Measurements from ENCODE around the gene ZNF304. TPM values are rescaled to one million over a fixed set of nuclear protein-coding genes. Genes with fewer than 3 reads are reported as not detected.

ZNF304 gene
- total and polyA plus RNA-seq, 9 donors, result 8.3 to 11.4 (median 9.5) TPM

Other genes with a start within 250 kb of the ZNF304 start
- gene USP29, start 231.3 kb upstream of the ZNF304 start, total RNA-seq, result not detected
- not detected for gene USP29, start 231.3 kb upstream of the ZNF304 start, polyA plus RNA-seq (ENCODE audit: insufficient read depth in 1 of 8, insufficient read length in 8 of 8, low replicate concordance in 1 of 8)
- not detected for gene ZIM3, start 206.1 kb upstream of the ZNF304 start, total RNA-seq
- gene ZIM3, start 206.1 kb upstream of the ZNF304 start, polyA plus RNA-seq (ENCODE audit: insufficient read depth in 1 of 8, insufficient read length in 8 of 8, low replicate concordance in 1 of 8), result not detected
- not detected for gene DUXA, start 183.8 kb upstream of the ZNF304 start, total RNA-seq
- gene DUXA, start 183.8 kb upstream of the ZNF304 start, polyA plus RNA-seq (ENCODE audit: insufficient read depth in 1 of 8, insufficient read length in 8 of 8, low replicate concordance in 1 of 8), result not detected
- 36.2 TPM for gene ZNF264, start 159.8 kb upstream of the ZNF304 start, total RNA-seq
- 10 to 100 TPM in 6 of 8 donors, 1 to 10 TPM in 2; 7.9 to 13.1 (median 10.3) TPM for gene ZNF264, start 159.8 kb upstream of the ZNF304 start, polyA plus RNA-seq (ENCODE audit: insufficient read depth in 1 of 8, insufficient read length in 8 of 8, low replicate concordance in 1 of 8)
- 1.0 TPM for gene AURKC, start 120.2 kb upstream of the ZNF304 start, total RNA-seq
- 1 to 10 TPM in 5 of 8 donors, under 1 TPM in 3; 0.53 to 2.3 (median 1.2) TPM for gene AURKC, start 120.2 kb upstream of the ZNF304 start, polyA plus RNA-seq (ENCODE audit: insufficient read depth in 1 of 8, insufficient read length in 8 of 8, low replicate concordance in 1 of 8)
- gene ZNF805, start 110.6 kb upstream of the ZNF304 start, total RNA-seq, result 23.3 TPM
- 1 to 10 TPM; 2.8 to 5.7 (median 4.5) TPM for gene ZNF805, start 110.6 kb upstream of the ZNF304 start, polyA plus RNA-seq (ENCODE audit: insufficient read depth in 1 of 8, insufficient read length in 8 of 8, low replicate concordance in 1 of 8)
- gene ZNF460, start 70.8 kb upstream of the ZNF304 start, total RNA-seq, result 56.8 TPM
- gene ZNF460, start 70.8 kb upstream of the ZNF304 start, polyA plus RNA-seq (ENCODE audit: insufficient read depth in 1 of 8, insufficient read length in 8 of 8, low replicate concordance in 1 of 8), result 1 to 10 TPM; 1.2 to 4.2 (median 2.9) TPM
- gene ZNF543, start 30.8 kb upstream of the ZNF304 start, total RNA-seq, result 13.8 TPM
- gene ZNF543, start 30.8 kb upstream of the ZNF304 start, polyA plus RNA-seq (ENCODE audit: insufficient read depth in 1 of 8, insufficient read length in 8 of 8, low replicate concordance in 1 of 8), result 1 to 10 TPM; 4.4 to 7.3 (median 5.5) TPM
- 20.7 TPM for gene TRAPPC2B, start 12.3 kb downstream of the ZNF304 start, total RNA-seq
- 10 to 100 TPM; 11.8 to 16.6 (median 13.6) TPM for gene TRAPPC2B, start 12.3 kb downstream of the ZNF304 start, polyA plus RNA-seq (ENCODE audit: insufficient read depth in 1 of 8, insufficient read length in 8 of 8, low replicate concordance in 1 of 8)
- gene ZNF547, start 12.3 kb downstream of the ZNF304 start, total RNA-seq, result 4.7 TPM
- 1 to 10 TPM; 2.4 to 4.7 (median 3.4) TPM for gene ZNF547, start 12.3 kb downstream of the ZNF304 start, polyA plus RNA-seq (ENCODE audit: insufficient read depth in 1 of 8, insufficient read length in 8 of 8, low replicate concordance in 1 of 8)
- 19.6 TPM for gene ZNF548, start 38.6 kb downstream of the ZNF304 start, total RNA-seq
- gene ZNF548, start 38.6 kb downstream of the ZNF304 start, polyA plus RNA-seq (ENCODE audit: insufficient read depth in 1 of 8, insufficient read length in 8 of 8, low replicate concordance in 1 of 8), result 10 to 100 TPM; 11.8 to 18.6 (median 14.3) TPM
- 12.5 TPM for gene ZNF17, start 59.9 kb downstream of the ZNF304 start, total RNA-seq
- 1 to 10 TPM; 5.6 to 8.5 (median 6.6) TPM for gene ZNF17, start 59.9 kb downstream of the ZNF304 start, polyA plus RNA-seq (ENCODE audit: insufficient read depth in 1 of 8, insufficient read length in 8 of 8, low replicate concordance in 1 of 8)
- 11.3 TPM for gene ZNF749, start 84.1 kb downstream of the ZNF304 start, total RNA-seq
- 1 to 10 TPM; 3.8 to 8.0 (median 6.0) TPM for gene ZNF749, start 84.1 kb downstream of the ZNF304 start, polyA plus RNA-seq (ENCODE audit: insufficient read depth in 1 of 8, insufficient read length in 8 of 8, low replicate concordance in 1 of 8)
- gene VN1R1, start 105.9 kb downstream of the ZNF304 start, total RNA-seq, result 1.5 TPM
- gene VN1R1, start 105.9 kb downstream of the ZNF304 start, polyA plus RNA-seq (ENCODE audit: insufficient read depth in 1 of 8, insufficient read length in 8 of 8, low replicate concordance in 1 of 8), result 1 to 10 TPM in 7 of 8 donors, under 1 TPM in 1; 0.97 to 2.4 (median 1.2) TPM
- 21.7 TPM for gene ZNF772, start 126.3 kb downstream of the ZNF304 start, total RNA-seq
- 10 to 100 TPM in 1 of 8 donors, 1 to 10 TPM in 7; 5.7 to 10.1 (median 8.4) TPM for gene ZNF772, start 126.3 kb downstream of the ZNF304 start, polyA plus RNA-seq (ENCODE audit: insufficient read depth in 1 of 8, insufficient read length in 8 of 8, low replicate concordance in 1 of 8)
- gene ZNF419, start 136.5 kb downstream of the ZNF304 start, total RNA-seq, result 11.3 TPM
- 10 to 100 TPM in 2 of 8 donors, 1 to 10 TPM in 6; 7.8 to 10.9 (median 9.2) TPM for gene ZNF419, start 136.5 kb downstream of the ZNF304 start, polyA plus RNA-seq (ENCODE audit: insufficient read depth in 1 of 8, insufficient read length in 8 of 8, low replicate concordance in 1 of 8)
- 11.8 TPM for gene ZNF773, start 148.7 kb downstream of the ZNF304 start, total RNA-seq
- 1 to 10 TPM; 5.5 to 8.7 (median 7.0) TPM for gene ZNF773, start 148.7 kb downstream of the ZNF304 start, polyA plus RNA-seq (ENCODE audit: insufficient read depth in 1 of 8, insufficient read length in 8 of 8, low replicate concordance in 1 of 8)
- 7.4 TPM for gene ZNF549, start 176.1 kb downstream of the ZNF304 start, total RNA-seq
- gene ZNF549, start 176.1 kb downstream of the ZNF304 start, polyA plus RNA-seq (ENCODE audit: insufficient read depth in 1 of 8, insufficient read length in 8 of 8, low replicate concordance in 1 of 8), result 1 to 10 TPM; 5.6 to 8.6 (median 6.5) TPM
- gene ZNF550, start 208.6 kb downstream of the ZNF304 start, total RNA-seq, result 11.6 TPM
- 10 to 100 TPM in 6 of 8 donors, 1 to 10 TPM in 2; 8.2 to 13.9 (median 10.7) TPM for gene ZNF550, start 208.6 kb downstream of the ZNF304 start, polyA plus RNA-seq (ENCODE audit: insufficient read depth in 1 of 8, insufficient read length in 8 of 8, low replicate concordance in 1 of 8)
- 6.4 TPM for gene ZNF416, start 227.6 kb downstream of the ZNF304 start, total RNA-seq
- 1 to 10 TPM; 3.8 to 6.1 (median 4.9) TPM for gene ZNF416, start 227.6 kb downstream of the ZNF304 start, polyA plus RNA-seq (ENCODE audit: insufficient read depth in 1 of 8, insufficient read length in 8 of 8, low replicate concordance in 1 of 8)
- 9.2 TPM for gene ZIK1, start 232.9 kb downstream of the ZNF304 start, total RNA-seq
- 1 to 10 TPM; 4.7 to 7.2 (median 5.8) TPM for gene ZIK1, start 232.9 kb downstream of the ZNF304 start, polyA plus RNA-seq (ENCODE audit: insufficient read depth in 1 of 8, insufficient read length in 8 of 8, low replicate concordance in 1 of 8)
- 3.9 TPM for gene ZNF530, start 248.6 kb downstream of the ZNF304 start, total RNA-seq
- 1 to 10 TPM; 2.7 to 4.6 (median 3.4) TPM for gene ZNF530, start 248.6 kb downstream of the ZNF304 start, polyA plus RNA-seq (ENCODE audit: insufficient read depth in 1 of 8, insufficient read length in 8 of 8, low replicate concordance in 1 of 8)

Measured in muscle of leg (tissue), 9 donors.